ENCODE data around the gene MAP6.

MAP6 gene

DNA sequence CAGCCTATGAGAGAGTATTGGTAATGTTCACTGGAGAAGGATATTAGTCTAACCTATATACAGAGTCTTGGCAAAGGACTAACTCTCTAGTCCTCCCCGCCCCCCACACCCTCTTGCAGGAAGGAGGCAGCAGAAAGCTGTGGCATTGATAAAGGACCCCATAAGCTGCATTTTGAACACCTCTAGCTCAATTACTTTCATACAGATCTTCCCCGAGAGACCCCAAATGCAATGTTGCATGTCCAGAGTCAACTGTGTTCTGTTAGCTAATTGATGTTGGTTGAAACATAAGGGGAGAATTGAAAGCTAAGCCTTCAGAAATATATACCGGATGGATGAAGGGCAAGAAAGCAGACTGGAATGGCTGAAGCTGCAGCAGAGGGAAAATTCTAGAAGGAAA is 2.8 kb downstream of the MAP6 start:
- DNase-seq, result no peak

DNA sequence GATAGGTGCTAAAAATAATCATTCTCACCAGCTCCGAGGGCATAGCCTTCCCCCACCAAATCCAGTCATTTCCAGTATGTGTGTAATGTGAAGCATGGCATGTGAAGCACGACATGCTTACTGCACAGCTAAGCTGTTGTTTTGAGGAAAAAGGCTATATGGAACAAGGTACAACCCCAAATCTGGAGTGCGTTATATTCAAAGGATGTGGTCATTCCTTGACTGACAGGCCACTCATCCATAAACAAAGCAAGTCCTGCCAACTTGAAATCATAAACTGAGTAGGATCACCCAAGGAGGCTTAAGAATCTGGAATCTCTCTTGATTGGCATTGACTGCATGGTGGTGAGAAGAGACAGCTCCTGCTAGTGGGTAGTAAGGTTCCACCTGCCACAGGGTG is 3.7 kb downstream of the MAP6 start:
- no peak for DNase-seq

- DNase-seq, result no peak
Observed at GRCh38 chr11:75664389-75664788, 4.4 kb downstream of the MAP6 start.

GRCh38 chr11:75663808-75664207 is 5.0 kb downstream of the MAP6 start:
- no peak for DNase-seq

DNA sequence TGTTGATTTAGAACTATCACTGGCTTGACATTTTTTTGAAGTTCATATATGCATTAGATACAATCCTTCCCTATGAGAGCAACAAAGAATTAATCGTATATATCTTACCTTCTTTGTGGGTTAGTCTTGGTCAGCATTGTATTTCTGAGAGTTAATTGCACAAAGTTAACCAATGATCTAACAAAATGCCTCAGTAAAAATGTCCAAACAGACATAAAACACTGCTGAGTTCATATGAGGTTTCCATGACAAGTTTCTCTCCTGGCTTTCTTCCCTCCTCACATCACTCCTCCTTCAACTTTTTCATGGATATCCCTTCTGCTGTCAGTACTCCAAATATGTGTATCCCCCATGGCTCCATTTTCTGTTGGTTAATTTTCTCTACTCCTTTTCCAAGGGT is 9.0 kb downstream of the MAP6 start:
- no peak for DNase-seq

DNA sequence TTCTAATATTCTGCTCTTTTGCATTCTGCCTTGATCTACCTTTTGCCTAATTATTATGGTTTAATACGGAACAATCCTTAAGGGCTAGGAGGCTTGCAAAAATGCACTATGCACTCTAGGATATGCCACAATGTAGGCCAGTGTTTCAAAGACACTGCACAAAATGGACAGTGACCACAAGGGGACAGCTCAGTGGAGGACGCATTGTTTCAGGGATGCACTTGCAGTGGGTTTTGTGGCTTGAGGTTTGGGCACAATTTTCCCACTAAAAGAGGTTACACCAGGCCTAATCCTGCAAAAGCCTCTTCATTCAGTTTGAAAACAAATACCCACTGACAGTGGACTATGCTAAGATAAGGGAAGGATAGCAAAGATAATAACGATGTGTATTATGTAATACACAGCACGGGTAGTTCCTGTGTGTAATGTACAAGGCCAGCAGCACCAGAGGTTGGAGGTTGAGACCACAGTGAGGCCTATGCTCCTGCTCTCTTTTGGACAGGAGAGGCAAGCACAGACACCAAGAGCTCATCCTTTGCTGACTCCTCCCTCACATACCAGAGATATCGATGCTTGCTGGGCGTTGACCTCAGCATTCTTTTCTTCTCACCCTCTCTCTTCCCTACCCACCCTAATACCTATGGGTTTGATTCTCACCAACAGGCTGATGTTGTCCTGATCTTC is 12.7 kb downstream of the MAP6 start:
- no peak for DNase-seq

GRCh38 chr11:75655605-75656004 is 13.2 kb downstream of the MAP6 start:
- DNase-seq, result no peak

DNA sequence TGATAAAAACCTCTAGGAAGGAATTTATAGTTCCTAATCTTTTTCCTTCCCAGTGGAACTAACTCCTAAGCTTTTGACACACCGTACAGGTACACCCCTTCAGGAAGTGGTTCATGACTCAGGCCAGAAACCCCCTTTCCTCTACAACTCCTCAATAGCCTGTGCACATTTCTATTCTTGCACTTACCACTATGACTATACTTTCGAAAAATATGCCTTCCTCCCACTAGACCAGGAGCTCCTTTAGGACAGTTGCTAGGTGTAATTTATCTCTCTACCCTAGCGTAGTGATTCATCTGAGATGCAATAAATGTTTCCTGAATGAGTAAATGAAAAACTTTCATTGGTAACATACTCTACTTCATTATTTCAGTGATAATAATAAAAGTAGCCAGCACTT is 14.5 kb downstream of the MAP6 start:
- DNase-seq, result no peak

DNA sequence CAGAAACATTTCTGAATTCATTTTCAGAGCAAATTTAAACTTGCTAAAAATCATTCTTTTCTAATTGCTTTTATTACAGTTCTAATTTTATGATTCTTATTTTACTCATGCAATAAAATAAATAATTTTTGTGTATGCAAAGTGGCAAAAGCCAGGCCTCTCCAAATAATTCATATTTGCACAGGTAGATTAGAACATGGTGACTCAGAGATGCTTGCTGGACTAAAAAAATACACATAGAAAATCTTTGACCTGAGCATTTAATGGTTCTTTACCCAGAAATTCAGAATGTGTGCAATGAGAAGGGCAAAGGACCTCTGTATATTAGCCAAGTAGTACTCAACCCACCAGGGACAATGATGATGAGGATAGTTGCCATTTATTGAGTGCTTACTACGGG is 15.3 kb downstream of the MAP6 start:
- DNase-seq, result no peak

DNA sequence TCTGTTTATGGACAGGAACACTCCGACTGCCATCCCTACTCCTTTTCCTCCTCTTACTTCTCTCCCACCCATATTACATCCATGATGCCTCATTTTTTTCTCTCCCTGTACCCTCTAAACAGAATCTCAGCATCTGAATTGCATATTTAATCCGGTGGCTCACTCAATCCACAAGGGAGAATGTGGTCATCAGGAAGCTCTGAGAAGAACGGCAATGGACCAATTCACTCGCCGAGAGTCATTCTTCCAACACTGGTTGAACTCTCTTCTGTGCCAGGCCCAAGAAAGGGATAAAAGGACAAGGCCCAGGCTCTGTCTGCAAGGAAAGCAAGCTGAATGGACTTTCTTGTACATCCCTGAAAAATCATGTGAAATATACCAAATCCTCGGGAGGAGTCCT is 15.9 kb downstream of the MAP6 start:
- no peak for DNase-seq

GRCh38 chr11:75651218-75651617 is 17.6 kb downstream of the MAP6 start:
- DNase-seq, result no peak

DNA sequence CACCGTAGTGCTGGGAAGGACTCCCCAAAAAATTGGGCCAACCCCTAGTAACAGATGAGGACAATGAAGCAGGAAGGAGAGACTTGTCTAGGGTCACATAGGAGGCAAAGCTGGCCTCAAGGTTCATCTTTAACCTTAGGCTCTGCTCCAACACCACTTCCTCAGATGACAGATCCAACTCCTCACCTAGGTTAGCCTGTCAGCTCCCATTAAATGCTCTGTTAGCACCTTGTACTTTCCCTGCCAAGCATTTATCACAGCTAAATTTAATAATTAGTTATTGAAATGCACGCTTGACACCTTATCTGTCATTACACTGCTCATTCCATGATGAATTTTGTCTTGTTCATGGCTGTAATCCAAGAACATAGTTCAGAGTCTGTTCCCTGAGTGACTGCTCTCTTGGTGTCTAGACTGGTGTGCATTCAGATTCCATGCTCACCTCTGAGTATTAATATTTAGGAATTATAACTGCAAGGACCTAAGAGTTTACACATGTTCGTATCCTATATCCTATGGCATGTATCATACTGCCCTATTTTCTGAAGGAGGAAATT is 18.6 kb downstream of the MAP6 start:
- no peak for DNase-seq

GRCh38 chr11:75644946-75645345 is 23.9 kb downstream of the MAP6 start:
- DNase-seq, result no peak

DNA sequence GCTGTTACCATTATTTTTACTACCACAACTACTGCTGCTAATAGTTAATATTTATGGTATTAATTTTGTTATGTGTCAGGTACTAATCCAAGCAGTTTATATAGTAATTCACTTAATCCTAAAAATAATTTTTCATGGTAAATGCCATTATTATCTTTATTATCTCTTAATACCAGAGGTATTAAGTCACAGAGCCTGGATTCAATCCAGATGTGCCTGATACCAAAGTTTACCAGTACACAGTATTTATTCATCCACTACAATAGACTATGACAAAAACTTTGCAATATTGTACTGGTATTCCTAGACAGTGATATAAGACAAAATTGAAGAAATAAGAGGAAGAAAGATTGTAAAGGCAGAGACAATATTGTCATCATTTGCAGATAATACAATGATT is 24.5 kb downstream of the MAP6 start:
- DNase-seq, result no peak

- no peak for DNase-seq
Observed at GRCh38 chr11:75642402-75643113, 26.3 kb downstream of the MAP6 start.

- no peak for DNase-seq
Observed at GRCh38 chr11:75639762-75640181, 29.1 kb downstream of the MAP6 start.

- DNase-seq, result no peak
Observed at GRCh38 chr11:75637998-75638397, 30.8 kb downstream of the MAP6 start.

DNA sequence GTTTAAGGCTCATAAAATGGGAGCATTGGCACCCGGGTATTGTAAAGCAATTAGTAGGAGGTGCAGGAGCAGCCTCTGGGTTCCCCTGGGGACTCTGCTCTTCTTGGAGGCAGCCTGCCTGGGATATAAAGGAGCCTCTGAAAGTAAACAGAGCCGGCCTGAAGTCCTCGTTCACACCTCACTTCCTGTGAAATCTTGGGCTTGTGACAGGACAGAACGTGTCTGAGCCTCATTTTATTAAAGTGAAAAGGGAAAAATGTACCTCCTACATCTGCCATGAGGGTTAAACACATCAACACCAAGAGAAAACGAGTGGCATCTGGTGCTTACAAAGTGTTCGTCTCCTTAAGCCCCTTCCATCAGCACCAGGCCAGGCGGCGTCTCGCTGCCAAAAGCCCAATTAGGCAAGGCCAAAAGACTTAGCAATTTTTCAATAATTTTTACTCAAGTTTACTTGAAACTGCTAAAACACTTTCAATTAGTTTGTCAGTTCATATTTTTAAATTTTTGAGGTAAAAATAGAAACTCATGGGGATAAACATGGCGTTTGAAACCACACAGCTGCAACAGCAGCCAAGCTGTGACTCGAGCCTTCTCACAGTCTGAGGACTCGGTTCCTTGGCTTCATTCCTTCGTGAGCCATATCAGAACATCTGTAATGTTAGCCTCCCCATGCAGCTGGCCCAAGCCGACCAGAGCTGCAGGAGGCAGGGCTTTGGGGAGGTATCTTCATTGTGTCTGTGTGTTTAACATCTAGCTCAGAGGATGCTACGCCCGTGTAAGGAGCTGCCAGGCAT is 33.6 kb downstream of the MAP6 start:
- DNase-seq, result no peak

DNA sequence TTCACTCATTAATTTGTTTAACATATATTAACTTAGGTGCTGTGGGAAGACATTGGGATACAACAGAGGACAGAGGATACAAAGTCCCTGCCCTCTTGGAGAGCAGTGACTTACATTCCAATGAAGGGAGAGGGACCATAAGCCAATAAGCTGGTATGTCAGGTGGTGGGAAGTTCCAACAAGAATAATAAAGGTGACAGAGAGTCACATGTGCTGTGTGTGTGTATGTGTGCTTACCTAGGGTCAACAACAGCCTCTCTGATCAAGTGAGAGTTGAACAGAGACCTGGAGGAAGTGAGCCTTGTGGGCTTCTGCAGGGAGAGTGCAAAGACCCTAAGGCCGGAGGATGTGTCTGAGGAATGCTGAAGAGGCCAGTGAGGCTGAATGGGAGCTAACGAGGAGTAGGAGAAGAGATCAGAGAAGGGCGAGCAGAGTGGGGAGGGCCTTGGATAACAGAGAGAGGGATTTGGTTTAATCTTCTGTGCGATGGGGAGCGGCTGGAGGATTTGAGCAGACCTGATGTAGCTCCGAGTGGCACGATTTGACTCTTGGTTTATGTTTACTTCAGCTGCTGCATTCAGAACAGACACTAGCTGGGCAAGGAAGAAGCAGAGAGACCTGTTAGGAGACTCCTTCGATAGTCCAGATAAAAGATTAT is 35.3 kb downstream of the MAP6 start:
- no peak for DNase-seq

- no peak for DNase-seq
Observed at GRCh38 chr11:75632962-75633361, 35.9 kb downstream of the MAP6 start.

DNA sequence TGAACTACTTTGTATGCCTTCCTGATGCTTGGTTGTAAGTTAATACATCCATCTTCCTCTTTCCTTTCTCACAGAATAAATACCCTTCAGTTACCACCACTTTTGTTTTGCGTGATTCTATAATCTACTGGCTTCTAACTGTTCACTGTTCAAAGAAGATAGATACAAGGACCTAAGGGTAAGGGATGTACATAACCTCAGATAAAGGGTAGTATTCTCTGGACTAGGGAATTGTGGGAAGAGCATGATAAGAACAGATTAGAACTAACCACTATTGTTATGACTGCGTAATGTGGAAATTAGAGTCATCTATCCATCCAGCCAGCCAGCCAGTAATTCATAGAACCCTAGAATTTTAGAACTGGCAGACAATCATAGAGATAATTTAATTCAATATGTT is 36.4 kb downstream of the MAP6 start:
- DNase-seq, result no peak

DNA sequence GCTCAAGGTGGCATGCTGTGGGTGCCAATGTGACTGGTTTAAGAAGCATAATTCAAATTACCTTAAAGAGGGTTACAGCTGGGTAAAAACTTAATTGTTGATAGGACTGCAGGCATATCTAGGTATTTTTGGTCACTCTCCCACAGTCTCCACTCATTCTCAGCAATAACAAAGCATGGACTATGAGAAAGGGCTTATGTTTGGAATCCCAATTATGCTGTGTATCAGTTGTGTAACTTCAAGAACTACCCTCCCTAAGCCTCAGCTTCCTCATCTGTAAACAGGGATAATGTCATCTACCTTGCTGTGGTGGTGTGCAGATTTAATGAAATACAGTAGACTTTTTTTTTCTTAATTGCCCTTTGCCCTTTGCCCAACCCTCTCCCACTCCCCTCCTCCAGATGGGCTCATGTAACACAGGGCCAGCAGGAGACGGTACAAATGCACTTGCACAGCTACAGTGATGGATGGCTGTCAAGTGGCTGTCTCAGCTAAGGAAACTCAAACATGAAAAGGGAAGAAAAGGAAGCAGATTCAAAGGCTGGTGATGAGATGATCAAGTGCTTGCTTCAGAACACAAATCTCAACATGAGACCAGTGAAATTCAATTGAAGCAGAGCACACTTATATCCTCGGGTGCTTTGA is 37.6 kb downstream of the MAP6 start:
- DNase-seq, result no peak
